Endothelial cell of umbilical vein (primary cell): ENCODE measurements around the gene FAM200A.

Experiments
- EZH2 ChIP-seq: IDR thresholded peaks from 2 replicates; pipeline ENCODE4 v1.6.1; 2012; ENCODE audit warnings: borderline replicate concordance, low read depth, mild to moderate bottlenecking, moderate library complexity, low read length, inconsistent platforms; ENCODE audit not compliant: severe bottlenecking
- FOS ChIP-seq: IDR thresholded peaks from 2 replicates; pipeline ENCODE4 v1.6.1; 2011; ENCODE audit warnings: mild to moderate bottlenecking, low read length, moderate library complexity, borderline replicate concordance; ENCODE audit not compliant: insufficient read depth
- GATA2 ChIP-seq: IDR thresholded peaks from 2 replicates; pipeline ENCODE4 v1.7.0; 2011; ENCODE audit warnings: low read depth, mild to moderate bottlenecking, moderate library complexity, mixed read lengths, low read length; ENCODE audit not compliant: insufficient read length, insufficient read depth
- JUN ChIP-seq: IDR thresholded peaks from 2 replicates; pipeline ENCODE4 v1.6.1; 2011; ENCODE audit warnings: borderline replicate concordance, low read depth; ENCODE audit not compliant: insufficient read length, insufficient read depth
- POLR2A ChIP-seq: IDR thresholded peaks from 2 replicates; pipeline ENCODE4 v1.6.1; 2012; ENCODE audit warnings: low read depth, mild to moderate bottlenecking, control low read depth, low read length
- POLR2AphosphoS5 ChIP-seq: IDR thresholded peaks from 2 replicates; pipeline ENCODE4 v1.6.1; 2012; ENCODE audit warnings: low read depth, mild to moderate bottlenecking, control low read depth, low read length, moderate library complexity; ENCODE audit not compliant: insufficient read depth
- TF ChIP-seq, protein P1 (sequence below), 2 donors: IDR thresholded peaks; 1 replicate in 1 of 2; 2 replicates in 1 of 2; pipeline ENCODE4 v1.5.1; 2011; ENCODE audit warnings: low read length in 2 of 2, mild to moderate bottlenecking in 2 of 2, moderate library complexity in 2 of 2, control low read depth in 1 of 2, inconsistent platforms in 1 of 2, low read depth in 1 of 2; ENCODE audit not compliant: insufficient read depth in 1 of 2; ENCODE audit errors: extremely low read depth in 1 of 2
- TF ChIP-seq, protein P2 (sequence below): IDR thresholded peaks from 2 replicates; pipeline ENCODE4 v1.6.1; 2011; ENCODE audit not compliant: insufficient read depth, insufficient read length

DNA sequence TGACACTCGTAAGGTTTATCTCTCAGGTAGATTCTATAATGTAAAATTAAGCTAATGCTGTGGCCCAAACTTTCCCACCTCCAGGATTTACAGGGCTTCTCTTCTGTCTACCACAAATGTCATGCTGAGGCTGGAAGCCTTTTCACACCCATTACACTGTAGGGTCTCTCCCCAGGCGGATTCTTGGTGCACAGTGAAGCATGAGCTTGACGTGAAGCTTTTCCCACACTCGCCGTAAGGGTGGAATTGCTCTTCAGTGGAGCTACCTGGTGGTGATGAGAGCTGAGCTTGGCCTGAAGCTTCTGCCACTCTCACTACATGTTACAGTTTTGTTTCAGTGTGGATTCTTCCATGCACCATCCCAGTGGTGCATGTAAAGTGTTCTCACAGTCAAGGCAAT is 11.4 kb downstream of the FAM200A start:
- no peak for TF ChIP-seq POLR2A
- TF ChIP-seq, protein P1, sequence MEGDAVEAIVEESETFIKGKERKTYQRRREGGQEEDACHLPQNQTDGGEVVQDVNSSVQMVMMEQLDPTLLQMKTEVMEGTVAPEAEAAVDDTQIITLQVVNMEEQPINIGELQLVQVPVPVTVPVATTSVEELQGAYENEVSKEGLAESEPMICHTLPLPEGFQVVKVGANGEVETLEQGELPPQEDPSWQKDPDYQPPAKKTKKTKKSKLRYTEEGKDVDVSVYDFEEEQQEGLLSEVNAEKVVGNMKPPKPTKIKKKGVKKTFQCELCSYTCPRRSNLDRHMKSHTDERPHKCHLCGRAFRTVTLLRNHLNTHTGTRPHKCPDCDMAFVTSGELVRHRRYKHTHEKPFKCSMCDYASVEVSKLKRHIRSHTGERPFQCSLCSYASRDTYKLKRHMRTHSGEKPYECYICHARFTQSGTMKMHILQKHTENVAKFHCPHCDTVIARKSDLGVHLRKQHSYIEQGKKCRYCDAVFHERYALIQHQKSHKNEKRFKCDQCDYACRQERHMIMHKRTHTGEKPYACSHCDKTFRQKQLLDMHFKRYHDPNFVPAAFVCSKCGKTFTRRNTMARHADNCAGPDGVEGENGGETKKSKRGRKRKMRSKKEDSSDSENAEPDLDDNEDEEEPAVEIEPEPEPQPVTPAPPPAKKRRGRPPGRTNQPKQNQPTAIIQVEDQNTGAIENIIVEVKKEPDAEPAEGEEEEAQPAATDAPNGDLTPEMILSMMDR (IDR thresholded peaks at IDR 0.05; ENCODE audit: extremely low read depth in 1 of 2, insufficient read depth in 1 of 2, low read depth in 1 of 2, low read length in 2 of 2), result no peak
- TF ChIP-seq EZH2, result no peak
- TF ChIP-seq POLR2AphosphoS5, result no peak
- TF ChIP-seq FOS, result no peak
- TF ChIP-seq, protein P2, sequence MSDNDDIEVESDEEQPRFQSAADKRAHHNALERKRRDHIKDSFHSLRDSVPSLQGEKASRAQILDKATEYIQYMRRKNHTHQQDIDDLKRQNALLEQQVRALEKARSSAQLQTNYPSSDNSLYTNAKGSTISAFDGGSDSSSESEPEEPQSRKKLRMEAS, result no peak
- no peak for TF ChIP-seq GATA2
- no peak for TF ChIP-seq JUN
